Measurements from ENCODE around the gene CHST15.
"Not testable (repeated sequence)": the region's sequence is repeated elsewhere in the genome, so short reads cannot be mapped to it uniquely, and the experiment has no call there.

The CHST15 gene

GRCh38 chr10:124096494-124096893 lies 3.1 kb upstream of the CHST15 start:
- DNase-seq: no peak

- DNase-seq: not testable (repeated sequence)
Observed at GRCh38 chr10:124095801-124096200, 2.4 kb upstream of the CHST15 start.

- DNase-seq: peak; percentile 20
Observed at GRCh38 chr10:124095096-124095495, 1.7 kb upstream of the CHST15 start.

GRCh38 chr10:124094419-124094785 lies 1.0 kb upstream of the CHST15 start:
- no peak for DNase-seq

- DNase-seq: not testable (repeated sequence)
Observed at GRCh38 chr10:124093774-124094418, 498 bp upstream of the CHST15 start.

- DNase-seq: peak; percentile 47
Observed at GRCh38 chr10:124092250-124092859, 1.0 kb downstream of the CHST15 start.

GRCh38 chr10:124091646-124092249 lies 1.6 kb downstream of the CHST15 start:
- DNase-seq: no peak

GRCh38 chr10:124090601-124091209 lies 2.7 kb downstream of the CHST15 start:
- no peak for DNase-seq

- no peak for DNase-seq
Observed at GRCh38 chr10:124089859-124090258, 3.5 kb downstream of the CHST15 start.

GRCh38 chr10:124088915-124089314 lies 4.5 kb downstream of the CHST15 start:
- no peak for DNase-seq

GRCh38 chr10:124087672-124088634 lies 5.4 kb downstream of the CHST15 start:
- peak; percentile 60 for DNase-seq

GRCh38 chr10:124086787-124087671 lies 6.4 kb downstream of the CHST15 start:
- no peak for DNase-seq

GRCh38 chr10:124086097-124086710 lies 7.2 kb downstream of the CHST15 start:
- no peak for DNase-seq

GRCh38 chr10:124085680-124086079 lies 7.7 kb downstream of the CHST15 start:
- no peak for DNase-seq

- no peak for DNase-seq
Observed at GRCh38 chr10:124084708-124085107, 8.7 kb downstream of the CHST15 start.

GRCh38 chr10:124083740-124084397 lies 9.5 kb downstream of the CHST15 start:
- DNase-seq: no peak

GRCh38 chr10:124083047-124083739 lies 10.2 kb downstream of the CHST15 start:
- no peak for DNase-seq

GRCh38 chr10:124082555-124082954 lies 10.8 kb downstream of the CHST15 start:
- DNase-seq: no peak

GRCh38 chr10:124081547-124082140 lies 11.8 kb downstream of the CHST15 start:
- no peak for DNase-seq

- DNase-seq: no peak
Observed at GRCh38 chr10:124079864-124080263, 13.5 kb downstream of the CHST15 start.
